Prostate gland (tissue), 2 donors: ENCODE measurements around the gene CTBP1. TPM values are rescaled to one million over a fixed set of nuclear protein-coding genes. Genes with fewer than 3 reads are reported as not detected.
A peak's percentile ranks its signal among the peaks of the same experiment; 100 is the strongest.

Experiments
- DNase-seq: peaks from one replicate; pipeline ENCODE4 v3.0.0-alpha.2; 2019; ENCODE audit warnings: low spot score
- H3K27ac ChIP-seq, 2 donors: fragments of 200-600 bp; sonication (generic); 2 replicates each; pipeline ENCODE4 v1.5.1; 2017 to 2019
- H3K27me3 ChIP-seq: fragments of 200-600 bp; sonication (generic); replicated peaks from 2 replicates; pipeline ENCODE4 v1.5.1; 2019; ENCODE audit not compliant: insufficient read depth
- H3K36me3 ChIP-seq, 2 donors: fragments of 200-600 bp; sonication (generic); 1 replicate in 1 of 2; 2 replicates in 1 of 2; pipeline versions ENCODE4 v1.5.1 to v1.8.1; 2017 to 2019
- H3K4me1 ChIP-seq: fragments of 200-600 bp; sonication (generic); replicated peaks from 2 replicates; pipeline ENCODE4 v1.5.1; 2019
- H3K4me3 ChIP-seq, 2 donors: fragments of 200-600 bp; sonication (generic); 2 replicates each; pipeline ENCODE4 v1.5.1; 2017 to 2019
- H3K9me3 ChIP-seq: fragments of 200-600 bp; sonication (generic); 2 replicates; pipeline ENCODE4 v1.5.1; 2017
- POLR2A ChIP-seq: fragments of 450-650 bp; IDR thresholded peaks from one replicate; pipeline ENCODE4 v1.6.1; 2016; ENCODE audit warnings: antibody characterized with exemption, mild to moderate bottlenecking
- POLR2AphosphoS5 ChIP-seq: sonication (generic); formaldehyde crosslinking; IDR thresholded peaks from one replicate; pipeline ENCODE4 v1.6.1; 2017; ENCODE audit warnings: antibody characterized with exemption
- WGBS: methylation state at CpG from one replicate; pipeline ENCODE4 v1.1.5; 2018; 5-methylcytosine and 5-hydroxymethylcytosine counted together
- intact Hi-C: fragments of 100-400 bp; cut with DNase I; formaldehyde crosslinking; loops from one replicate; pipeline ENCODE4 v1.14.2; 2022
- total RNA-seq, 2 donors: library from RNA; depleted of rRNA; stranded (reverse); fragments of >200 nt; gene quantifications; one replicate each; pipeline ENCODE4 v1.1.0, GENCODE V29; 2016
- TF ChIP-seq, protein P1 (sequence below), 4 experiments: fragments of 200-600 bp in 2 of 4; fragments of 450-650 bp in 2 of 4; sonication (generic) in 2 of 4; IDR thresholded peaks; 1 replicate in 3 of 4; 2 replicates in 1 of 4; pipeline ENCODE4 v1.5.1; 2016 to 2019; ENCODE audit warnings: antibody characterized with exemption in 4 of 4, mild to moderate bottlenecking in 2 of 4, moderate library complexity in 2 of 4

CTBP1 gene
- total RNA-seq, 2 donors from 2014 or later = 173 to 264 TPM

DNA sequence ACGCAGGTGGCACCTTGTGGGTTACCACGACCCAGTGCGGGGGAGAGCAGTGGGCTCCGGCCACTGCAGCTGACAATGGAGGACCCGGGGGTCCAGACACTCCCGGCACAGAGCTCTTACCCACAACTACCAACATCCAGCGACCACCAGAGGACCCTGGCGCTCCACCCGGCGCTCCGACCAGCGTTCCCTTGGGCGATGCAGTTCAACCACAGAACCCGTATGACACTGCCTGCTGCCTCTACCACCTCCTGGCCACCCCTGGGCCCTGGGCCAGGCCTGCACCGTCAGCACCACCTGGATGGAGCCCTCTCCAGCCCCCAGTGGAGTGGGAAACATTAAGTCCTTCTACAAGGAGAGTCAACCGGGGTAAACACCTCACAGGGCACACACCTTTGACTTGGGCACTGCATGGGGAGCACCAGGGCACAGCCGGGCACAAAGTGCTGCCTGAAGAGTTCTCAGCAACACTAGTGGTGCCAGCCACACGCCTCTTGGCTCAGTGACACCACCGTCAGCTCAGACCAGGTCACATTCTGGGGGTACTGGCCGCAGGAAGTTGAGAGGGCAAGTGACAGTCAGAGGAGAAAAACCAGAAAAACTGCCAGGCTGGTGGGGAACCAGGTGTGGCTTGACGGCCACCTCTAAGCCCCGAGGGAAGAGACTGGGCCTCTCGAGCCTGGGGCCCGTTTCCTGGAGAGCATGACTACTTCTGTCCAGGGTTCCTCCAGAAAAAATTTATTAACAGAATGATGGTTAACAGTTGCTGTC lies 2.6 kb downstream of the CTBP1 start:
- no peak for DNase-seq
- intact Hi-C loops = no loop called here
- Histone ChIP-seq H3K4me1 (peaks cover 52% of the 10 kb centered on the region), H3K36me3 (no peaks in the 10 kb centered on the region), H3K27ac (peak overlapping the region; percentile 94 to 97), H3K4me3 (peak overlapping the region in 1 of 2 donors; percentile 65), H3K9me3 (no peaks in the 10 kb centered on the region), H3K27me3 (no peaks in the 10 kb centered on the region)
- TF ChIP-seq, protein P1, sequence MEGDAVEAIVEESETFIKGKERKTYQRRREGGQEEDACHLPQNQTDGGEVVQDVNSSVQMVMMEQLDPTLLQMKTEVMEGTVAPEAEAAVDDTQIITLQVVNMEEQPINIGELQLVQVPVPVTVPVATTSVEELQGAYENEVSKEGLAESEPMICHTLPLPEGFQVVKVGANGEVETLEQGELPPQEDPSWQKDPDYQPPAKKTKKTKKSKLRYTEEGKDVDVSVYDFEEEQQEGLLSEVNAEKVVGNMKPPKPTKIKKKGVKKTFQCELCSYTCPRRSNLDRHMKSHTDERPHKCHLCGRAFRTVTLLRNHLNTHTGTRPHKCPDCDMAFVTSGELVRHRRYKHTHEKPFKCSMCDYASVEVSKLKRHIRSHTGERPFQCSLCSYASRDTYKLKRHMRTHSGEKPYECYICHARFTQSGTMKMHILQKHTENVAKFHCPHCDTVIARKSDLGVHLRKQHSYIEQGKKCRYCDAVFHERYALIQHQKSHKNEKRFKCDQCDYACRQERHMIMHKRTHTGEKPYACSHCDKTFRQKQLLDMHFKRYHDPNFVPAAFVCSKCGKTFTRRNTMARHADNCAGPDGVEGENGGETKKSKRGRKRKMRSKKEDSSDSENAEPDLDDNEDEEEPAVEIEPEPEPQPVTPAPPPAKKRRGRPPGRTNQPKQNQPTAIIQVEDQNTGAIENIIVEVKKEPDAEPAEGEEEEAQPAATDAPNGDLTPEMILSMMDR (IDR thresholded peaks at IDR 0.05) = no peak
- TF ChIP-seq POLR2AphosphoS5 = no peak
- no peak for TF ChIP-seq POLR2A
- WGBS = 51% methylated on average over 24 of the region's 24 CpGs

DNA sequence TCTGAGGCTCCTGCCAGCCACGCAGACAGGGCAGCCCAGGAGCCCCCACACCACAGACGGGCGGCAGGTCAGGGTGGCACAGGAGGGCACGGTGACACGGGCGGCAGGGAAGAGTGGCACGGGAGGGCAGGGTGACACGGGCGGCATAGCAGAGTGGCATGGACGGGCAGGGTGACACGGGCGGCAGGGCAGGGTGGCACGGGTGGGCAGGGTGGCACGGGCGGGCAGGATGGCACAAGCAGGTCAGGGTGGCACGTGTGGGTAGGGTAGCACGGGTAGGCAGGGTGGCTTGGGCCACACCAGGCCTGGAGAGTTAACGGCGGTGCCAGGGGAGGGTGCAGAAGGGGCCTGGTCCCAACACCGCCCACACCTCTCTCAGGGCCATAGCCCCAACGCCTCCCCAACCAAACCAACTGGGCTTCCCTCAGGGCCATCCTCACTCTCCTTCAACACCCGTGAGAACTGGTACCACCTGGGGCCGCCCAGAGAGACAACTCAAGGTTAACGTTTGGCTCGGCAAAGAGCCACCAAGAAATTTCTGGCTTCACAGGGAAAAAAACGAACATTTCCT lies 3.4 kb downstream of the CTBP1 start:
- H3K4me1 ChIP-seq = peaks cover 50% of the 10 kb centered on the region
- no peaks in the 10 kb centered on the region for H3K36me3 ChIP-seq
- 71% methylated on average over 25 of the region's 26 CpGs for WGBS
- no peak overlapping the region for H3K4me3 ChIP-seq
- TF ChIP-seq, protein P1 (IDR thresholded peaks at IDR 0.05) = no peak
- TF ChIP-seq POLR2A = no peak
- TF ChIP-seq POLR2AphosphoS5 = no peak
- intact Hi-C loops = no loop called here
- no peaks in the 10 kb centered on the region for H3K27me3 ChIP-seq
- DNase-seq = no peak
- H3K9me3 ChIP-seq = no peaks in the 10 kb centered on the region
- peak overlapping the region in 1 of 2 donors; percentile 97 for H3K27ac ChIP-seq

DNA sequence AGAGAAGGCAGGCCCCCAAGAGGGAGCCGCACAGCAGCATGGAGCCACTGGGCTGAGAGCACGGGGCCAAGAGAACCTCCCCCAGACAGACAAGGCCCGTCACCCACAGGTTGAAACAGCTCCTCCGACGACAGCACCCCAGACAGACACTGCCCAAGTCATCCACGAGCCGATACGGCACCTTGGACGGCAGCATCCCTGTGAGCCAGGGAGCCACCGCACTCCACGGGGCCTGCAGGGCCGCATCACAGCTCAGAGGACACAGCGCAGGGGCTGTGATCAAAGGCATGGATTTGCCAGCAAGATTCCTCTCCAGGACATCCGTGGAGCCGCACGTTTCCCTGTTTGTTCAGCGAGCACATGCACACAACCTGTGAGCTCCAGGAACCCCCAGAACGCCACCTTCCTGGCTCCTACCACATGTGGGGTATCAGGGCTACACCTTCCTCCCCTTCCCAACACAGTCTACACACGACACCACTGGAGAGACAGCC lies 3.9 kb downstream of the CTBP1 start:
- WGBS = 61% methylated on average over 15 of the region's 19 CpGs
- H3K36me3 ChIP-seq = no peaks in the 10 kb centered on the region
- no peak overlapping the region for H3K4me3 ChIP-seq
- no peak for TF ChIP-seq POLR2AphosphoS5
- no peak for TF ChIP-seq POLR2A
- TF ChIP-seq, protein P1 (IDR thresholded peaks at IDR 0.05) = no peak
- H3K27me3 ChIP-seq = no peaks in the 10 kb centered on the region
- intact Hi-C loops = no loop called here
- H3K27ac ChIP-seq = peak overlapping the region in 1 of 2 donors; percentile 97
- H3K9me3 ChIP-seq = no peaks in the 10 kb centered on the region
- H3K4me1 ChIP-seq = peaks cover 45% of the 10 kb centered on the region
- DNase-seq = no peak

DNA sequence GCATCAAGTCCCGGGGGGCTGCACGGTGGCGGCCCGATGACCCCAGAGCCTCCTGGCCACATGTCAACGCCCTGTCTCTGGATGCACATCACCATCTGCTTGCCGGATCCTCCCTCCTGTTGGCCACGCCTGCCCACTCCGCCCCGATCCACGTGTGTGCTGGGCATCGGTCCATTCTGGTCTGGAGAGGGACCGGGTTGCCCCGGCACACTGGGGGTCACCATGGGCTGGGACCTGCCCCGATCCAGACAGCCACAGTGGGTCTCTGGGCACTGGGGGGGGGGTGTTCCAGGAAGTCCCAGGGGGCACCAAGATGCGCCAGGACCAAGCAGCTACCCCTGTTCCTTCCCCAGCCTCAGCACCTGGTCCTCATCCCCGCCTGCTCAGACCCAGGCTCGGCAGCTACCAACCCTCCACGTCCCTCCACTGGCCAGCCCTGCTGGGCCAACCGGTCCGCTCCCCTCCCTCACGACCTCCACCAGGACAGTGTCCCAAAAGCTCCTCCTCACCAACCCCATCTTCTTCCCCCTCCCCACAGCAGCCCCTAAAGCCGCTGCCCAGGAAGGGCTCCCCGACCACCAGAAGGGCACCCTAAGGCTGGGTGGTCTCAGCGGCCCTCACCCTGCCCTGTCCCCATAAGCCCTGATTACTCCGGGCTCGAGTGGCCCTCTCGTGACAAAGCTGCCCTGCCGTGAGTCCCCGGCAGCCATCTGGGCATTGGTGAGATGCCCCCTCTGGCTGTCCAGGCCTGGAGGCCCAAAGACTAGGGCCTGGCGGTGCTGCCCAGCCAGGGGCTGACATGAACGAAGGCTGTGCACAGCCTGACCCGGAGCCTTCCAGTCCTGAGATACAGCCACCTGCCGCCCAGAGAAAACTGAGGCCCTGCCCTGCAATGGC lies 4.6 kb downstream of the CTBP1 start:
- no peak for DNase-seq
- H3K27ac ChIP-seq = no peak overlapping the region
- TF ChIP-seq POLR2A (no peak), POLR2AphosphoS5 (no peak)
- TF ChIP-seq, protein P1 (IDR thresholded peaks at IDR 0.05) = no peak
- no peaks in the 10 kb centered on the region for H3K36me3 ChIP-seq
- H3K4me3 ChIP-seq = no peak overlapping the region
- 67% methylated on average over 28 of the region's 33 CpGs for WGBS
- no peaks in the 10 kb centered on the region for H3K9me3 ChIP-seq
- H3K27me3 ChIP-seq = no peaks in the 10 kb centered on the region
- intact Hi-C loops = no loop called here
- peaks cover 44% of the 10 kb centered on the region for H3K4me1 ChIP-seq
